Activated T-cell treated with anti-CD3 and anti-CD28 coated beads, Interleukin-2, amount 50 U/mL, for 1 hour (primary cell): Measurements from ENCODE around the gene IL17REL.
"Not testable (repeated sequence)": the region's sequence is repeated elsewhere in the genome, so short reads cannot be mapped to it uniquely, and the experiment has no call there.

ENCODE experiments used
- DNase-seq: peaks from one replicate; pipeline ENCODE4 v3.0.0-alpha.2; 2020

IL17REL gene

GRCh38 chr22:50001388-50002231, 11.0 kb downstream of the IL17REL start:
- DNase-seq, result no peak

GRCh38 chr22:50000587-50001387, 11.8 kb downstream of the IL17REL start:
- no peak for DNase-seq

DNA sequence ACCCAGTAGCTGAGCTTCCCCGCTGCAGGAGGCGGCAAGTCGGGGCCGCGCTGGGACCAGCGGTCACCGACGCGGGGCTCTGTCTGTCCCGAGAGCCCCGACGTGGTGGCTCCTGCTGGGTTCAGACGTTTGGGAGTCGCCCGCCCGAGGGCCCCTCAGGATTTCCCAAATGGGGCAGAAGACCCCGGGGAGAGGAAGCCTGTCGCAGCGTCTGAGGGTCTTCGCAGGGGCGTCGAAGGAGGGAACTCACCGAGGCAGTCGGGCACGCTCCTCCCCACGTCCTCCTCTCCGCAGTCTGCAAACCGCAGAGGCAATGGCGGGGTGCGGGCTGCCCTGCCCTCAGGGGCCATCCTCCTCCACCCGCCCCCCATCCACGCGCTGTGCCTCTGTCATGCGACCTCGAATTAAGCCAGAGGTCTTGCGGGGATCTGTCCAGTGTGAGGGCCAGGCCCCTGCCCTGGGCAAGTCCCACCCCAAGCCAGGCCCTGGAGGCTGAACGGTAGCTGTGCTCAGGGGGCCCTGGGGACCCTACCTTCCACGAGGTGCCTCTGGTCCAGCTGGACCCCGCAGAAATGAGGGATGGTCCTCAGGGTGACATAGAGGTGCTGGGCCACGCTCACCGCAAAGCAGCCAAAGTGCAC, 12.5 kb downstream of the IL17REL start:
- no peak for DNase-seq

DNA sequence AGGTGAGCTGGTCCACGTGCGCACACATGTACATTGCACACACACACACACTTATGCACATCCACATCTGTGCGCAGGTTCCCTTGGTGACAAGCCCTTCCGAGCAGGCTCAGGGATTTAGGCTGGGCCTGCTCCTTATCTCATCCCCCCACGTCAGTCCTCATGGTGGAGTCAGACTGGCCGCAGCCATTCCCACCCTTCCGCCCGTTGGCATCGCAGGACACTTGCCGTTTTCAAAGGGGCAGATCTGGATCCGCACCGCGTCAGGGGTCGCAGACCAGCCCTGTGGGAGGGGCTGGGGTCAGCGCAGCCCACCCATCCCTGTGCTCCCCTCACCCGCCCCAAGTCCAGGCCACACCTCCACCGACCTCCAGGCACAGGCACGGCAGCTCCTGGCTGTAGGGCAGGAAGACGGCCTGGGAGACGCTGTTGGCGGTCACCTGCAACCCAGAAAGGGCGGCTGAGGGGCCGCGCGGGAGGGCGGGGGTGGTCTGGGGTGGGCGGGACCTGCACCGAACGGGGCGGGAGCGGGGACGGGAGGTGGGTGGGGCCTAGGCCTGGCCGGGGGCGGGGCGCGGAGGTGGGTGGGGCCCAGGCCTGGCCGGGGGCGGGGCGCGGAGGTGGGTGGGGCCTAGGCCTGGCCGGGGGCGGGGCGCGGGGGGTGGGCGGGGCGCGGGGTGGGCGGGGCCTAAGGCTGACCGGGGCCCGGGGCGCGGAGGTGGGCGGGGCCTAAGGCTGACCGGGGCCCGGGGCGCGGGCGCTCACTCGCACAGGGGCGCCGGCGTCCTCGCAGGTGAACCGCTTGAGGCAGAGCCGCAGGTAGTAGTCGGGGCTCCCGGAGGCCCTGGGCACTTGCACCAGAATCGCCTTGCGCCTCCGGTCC, 13.3 kb downstream of the IL17REL start:
- DNase-seq, result peak; percentile 38

DNA sequence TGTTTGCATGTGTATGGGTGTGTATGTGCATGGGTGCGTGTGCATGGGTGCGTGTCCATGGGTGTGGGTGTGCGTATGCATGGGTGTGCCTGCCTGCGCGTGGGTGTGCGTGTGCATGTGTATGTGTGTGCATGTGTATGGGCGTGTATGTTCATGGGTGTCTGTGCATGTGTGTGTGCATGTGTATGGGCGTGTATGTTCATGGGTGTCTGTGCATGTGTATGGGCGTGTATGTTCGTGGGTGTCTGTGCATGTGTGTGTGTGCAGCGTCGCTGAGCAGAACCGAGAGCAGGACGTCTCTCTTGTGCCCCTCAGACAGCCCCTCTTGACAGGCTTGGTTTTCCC, 13.9 kb downstream of the IL17REL start:
- no peak for DNase-seq

GRCh38 chr22:49997932-49998717, 14.4 kb downstream of the IL17REL start:
- DNase-seq, result no peak

DNA sequence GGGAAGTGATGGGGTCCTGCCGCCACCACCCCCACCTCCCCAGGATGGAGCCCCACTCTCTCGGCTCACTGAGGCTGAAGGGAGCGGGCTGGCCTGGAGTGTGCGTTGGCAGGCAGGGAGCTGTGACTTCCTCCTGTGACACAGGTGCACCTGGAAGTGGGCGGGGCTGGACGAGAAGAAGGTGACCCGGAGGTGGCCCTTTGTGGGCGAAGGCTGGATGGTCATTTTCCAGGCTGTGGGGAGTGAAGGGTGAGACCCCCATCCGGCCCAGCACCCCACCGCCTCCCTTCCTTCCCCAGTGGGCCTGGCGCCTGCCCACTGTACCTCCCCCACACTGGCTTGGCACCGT, 15.3 kb downstream of the IL17REL start:
- no peak for DNase-seq

DNA sequence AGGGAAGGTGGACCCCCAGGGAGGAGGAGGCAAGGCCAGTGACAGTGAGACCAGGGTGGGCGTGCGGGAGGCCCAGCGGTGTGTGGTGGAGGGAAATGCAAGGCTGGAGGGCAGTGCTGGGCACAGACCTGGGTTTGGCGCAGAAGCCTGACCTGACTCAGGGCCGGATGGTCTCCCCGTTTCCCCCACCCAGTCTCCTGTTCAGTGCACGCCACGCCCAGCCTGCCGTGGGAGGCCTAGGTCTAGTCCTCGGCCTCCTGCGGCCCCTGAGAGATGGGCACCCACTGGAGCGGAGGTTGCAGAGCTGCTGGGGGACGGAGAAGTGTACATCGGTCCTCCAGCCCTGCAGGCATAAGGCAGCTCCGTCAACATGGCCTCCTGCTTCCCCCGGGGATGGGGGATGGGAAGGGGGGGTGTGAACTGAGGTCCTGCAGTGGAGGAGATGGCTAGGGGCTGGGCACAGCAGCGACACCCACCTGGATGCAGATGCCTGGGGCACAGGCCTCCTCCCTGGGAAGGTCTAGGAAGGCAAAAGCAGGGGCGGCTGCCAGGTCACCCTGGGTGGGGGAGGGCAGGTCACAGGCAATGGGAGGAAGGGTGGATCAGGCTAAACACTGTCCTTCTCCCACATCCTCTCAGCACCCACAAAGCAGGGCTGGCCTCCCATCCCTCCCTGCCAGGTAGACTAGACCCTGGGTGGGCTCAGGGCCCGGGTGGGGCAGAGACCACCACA, 15.9 kb downstream of the IL17REL start:
- DNase-seq, result no peak

DNA sequence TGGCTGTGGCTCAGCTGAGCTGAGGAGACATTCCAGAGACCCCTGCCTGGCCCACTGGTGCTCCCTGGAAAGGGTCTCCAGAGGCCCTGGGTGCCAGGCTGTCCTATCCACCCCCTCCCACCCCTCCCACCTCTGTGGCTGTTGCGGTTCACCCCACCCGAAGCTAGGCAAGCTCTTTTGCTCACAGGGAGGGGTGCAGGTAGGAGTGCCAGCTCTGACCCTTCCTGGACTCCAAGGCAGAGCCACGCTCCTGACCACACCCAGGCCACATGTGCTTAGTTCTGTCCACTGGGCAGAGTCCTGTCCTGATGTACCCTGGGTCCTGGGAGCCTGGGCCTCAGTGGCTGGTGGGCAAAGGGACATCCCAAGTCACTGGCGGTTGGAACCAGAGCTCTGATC, 16.4 kb downstream of the IL17REL start:
- no peak for DNase-seq

- DNase-seq, result no peak
These were observed 17.0 kb downstream of the IL17REL start for GRCh38 chr22:49995361-49996118.

DNA sequence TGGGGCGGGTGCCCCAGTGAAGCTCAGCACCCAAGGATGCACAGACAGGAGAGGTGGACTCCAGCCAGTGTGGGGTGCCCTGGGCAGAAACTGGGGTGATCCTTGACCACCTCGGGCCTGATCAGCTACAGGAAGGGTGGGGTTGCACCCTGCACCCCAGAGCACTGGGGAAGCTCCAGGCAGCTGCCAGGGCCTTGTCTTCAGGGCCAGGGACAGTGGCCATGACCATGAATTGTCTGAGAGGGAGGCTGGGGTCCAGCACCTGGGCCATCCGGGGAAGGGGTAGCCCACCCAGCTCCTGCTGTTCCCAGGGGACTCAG, 17.6 kb downstream of the IL17REL start:
- DNase-seq, result no peak

- no peak for DNase-seq
These were observed 18.1 kb downstream of the IL17REL start for GRCh38 chr22:49994361-49995040.

- no peak for DNase-seq
These were observed 18.8 kb downstream of the IL17REL start for GRCh38 chr22:49993649-49994360.

- peak; percentile 74 for DNase-seq
These were observed 19.5 kb downstream of the IL17REL start for GRCh38 chr22:49992921-49993648.

DNA sequence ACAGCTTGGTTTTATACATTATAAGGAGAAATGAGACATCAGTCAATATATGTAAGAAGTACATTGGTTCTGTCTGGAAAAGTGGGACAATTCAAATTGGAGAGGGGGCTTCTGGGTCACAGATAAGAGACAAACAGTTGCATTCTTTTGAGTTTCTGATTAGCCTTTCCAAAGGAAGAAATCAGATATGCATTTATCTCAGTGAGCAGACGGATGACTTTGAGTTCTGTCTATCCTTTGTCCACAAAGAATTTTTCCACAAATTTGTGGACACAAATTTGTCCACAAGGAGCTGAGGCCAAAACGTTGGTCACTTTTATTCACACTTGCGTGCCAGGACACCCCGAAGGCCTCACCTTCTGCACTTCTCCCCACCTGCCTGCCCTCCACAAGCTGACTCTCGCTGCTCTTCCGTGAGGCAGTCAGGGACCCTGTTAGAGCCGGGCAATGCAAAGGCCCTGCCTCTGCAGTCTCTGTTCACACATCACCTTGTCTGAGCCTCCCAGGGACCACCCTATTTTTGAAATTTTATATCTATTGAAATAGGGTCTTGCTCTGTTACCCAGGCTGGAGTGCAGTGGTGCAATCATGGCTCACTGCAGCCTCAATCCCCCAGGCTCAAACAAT, 20.5 kb downstream of the IL17REL start:
- no peak for DNase-seq

DNA sequence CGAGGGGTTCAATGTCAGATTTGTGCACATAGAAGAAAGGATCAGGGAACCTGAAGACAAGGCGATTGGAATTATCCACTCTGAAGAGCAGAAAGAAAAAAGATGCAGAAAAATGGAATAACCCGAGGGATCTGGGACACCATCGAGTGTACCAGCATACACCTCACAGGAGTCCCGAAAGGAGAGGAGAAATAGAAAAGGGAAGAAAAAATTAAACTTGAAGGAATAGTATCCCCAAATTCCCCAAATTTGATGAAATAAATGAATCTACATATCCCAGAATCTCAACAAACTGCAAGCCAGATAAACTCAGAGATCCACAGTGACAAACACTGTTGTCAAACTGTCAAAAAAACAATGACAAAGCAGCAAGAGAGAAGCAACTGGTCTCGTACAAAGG, 21.4 kb downstream of the IL17REL start:
- DNase-seq, result no peak

- not testable (repeated sequence) for DNase-seq
These were observed 22.7 kb downstream of the IL17REL start for GRCh38 chr22:49989826-49990225.

DNA sequence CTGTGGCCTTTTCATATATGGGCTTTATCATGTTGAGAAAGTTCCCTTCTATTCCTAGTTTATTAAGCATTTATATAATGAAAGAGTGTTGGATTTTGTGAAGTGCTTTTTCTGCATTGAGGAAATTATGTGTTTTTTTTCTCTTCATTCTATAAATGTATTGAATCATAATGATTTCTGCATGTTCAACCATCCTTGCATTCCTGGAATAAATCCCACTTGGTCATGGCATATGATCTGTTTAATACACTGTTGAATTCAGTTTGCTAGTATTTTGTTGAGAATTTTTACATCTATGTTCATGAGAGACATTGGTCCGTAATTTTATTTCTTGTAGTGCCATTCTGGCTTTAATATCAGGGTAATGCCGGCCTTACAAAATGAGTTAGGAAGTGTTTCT, 26.2 kb downstream of the IL17REL start:
- DNase-seq, result no peak
